Left ventricle myocardium inferior (tissue), 1 donor: Measurements from ENCODE around the gene RIBC2. TPM values are rescaled to one million over a fixed set of nuclear protein-coding genes. Genes with fewer than 3 reads are reported as not detected.

Experiments
- DNase-seq: peaks from one replicate; pipeline ENCODE4 v3.0.0-alpha.2; 2020
- H3K27ac ChIP-seq: fragments of 200-600 bp; replicated peaks from 2 replicates; pipeline ENCODE4 v1.8.0; 2021
- H3K27me3 ChIP-seq: fragments of 200-600 bp; 2 replicates; pipeline ENCODE4 v1.8.0; 2021; ENCODE audit warnings: low read depth
- H3K36me3 ChIP-seq: fragments of 200-600 bp; 2 replicates; pipeline ENCODE4 v1.8.0; 2021
- H3K4me1 ChIP-seq: fragments of 200-600 bp; 2 replicates; pipeline ENCODE4 v1.8.0; 2021
- H3K4me3 ChIP-seq: fragments of 200-600 bp; 2 replicates; pipeline ENCODE4 v1.8.0; 2021; ENCODE audit warnings: mild to moderate bottlenecking, moderate library complexity
- H3K9me3 ChIP-seq: fragments of 200-600 bp; replicated peaks from 2 replicates; pipeline ENCODE4 v1.8.0; 2021
- CTCF ChIP-seq: fragments of 200-600 bp; IDR thresholded peaks from 2 replicates; pipeline ENCODE4 v1.8.0; 2021; ENCODE audit warnings: antibody characterized with exemption, mild to moderate bottlenecking, borderline replicate concordance
- intact Hi-C: fragments of 100-400 bp; cut with micrococcal nuclease; formaldehyde crosslinking; loops from one replicate; pipeline ENCODE4 v1.11.0; 2022
- total RNA-seq: library from RNA; stranded (reverse); fragmentation: NEBNext Ultra II Directional; extraction: Animal tissue kit (Norgen Biotek cat#: 25700); gene quantifications from one replicate; pipeline ENCODE4 v1.2.1, GENCODE V29; 2021
- donor health status: DM: no; HTN: yes; CAD: no; lungs with severe emphysema.

The RIBC2 gene
- total RNA-seq, 1 donor from 2014 or later: not detected

DNA sequence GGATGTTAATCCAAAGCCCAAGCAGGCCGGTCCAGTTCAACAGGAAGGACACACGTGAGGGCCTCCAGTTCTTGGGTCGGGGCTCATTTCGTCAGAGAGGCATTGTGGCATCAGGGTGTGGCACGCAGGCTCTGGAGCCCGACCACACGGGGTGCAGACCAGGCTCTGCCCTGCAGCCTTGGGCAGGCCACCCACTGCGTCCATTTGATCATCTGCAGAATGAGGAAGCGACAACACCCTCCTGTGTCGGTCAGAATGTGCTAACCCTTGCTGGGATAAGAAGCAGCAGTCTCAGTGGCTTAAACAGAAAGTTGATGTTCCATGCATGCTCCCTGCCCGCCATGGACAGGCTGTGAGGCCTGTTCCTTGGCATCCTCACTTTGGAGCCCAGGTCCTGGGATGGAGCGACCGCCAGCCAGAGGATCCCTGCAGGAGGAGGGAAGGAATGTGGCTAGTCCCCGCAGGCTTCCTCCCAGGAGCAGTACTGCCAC lies 10.8 kb downstream of the RIBC2 start:
- Histone ChIP-seq H3K4me1 (no peaks in the 10 kb centered on the region), H3K4me3 (no peak overlapping the region), H3K36me3 (no peaks in the 10 kb centered on the region), H3K27ac (no peak overlapping the region), H3K27me3 (no peaks in the 10 kb centered on the region), H3K9me3 (peaks cover 6% of the 10 kb centered on the region)
- intact Hi-C loops: no loop called here
- no peak for TF ChIP-seq CTCF
- DNase-seq: no peak

GRCh38 chr22:45425101-45425500 lies 11.6 kb downstream of the RIBC2 start:
- Histone ChIP-seq H3K36me3 (no peaks in the 10 kb centered on the region), H3K27ac (no peak overlapping the region), H3K27me3 (no peaks in the 10 kb centered on the region), H3K4me1 (no peaks in the 10 kb centered on the region), H3K4me3 (no peak overlapping the region), H3K9me3 (peaks cover 6% of the 10 kb centered on the region)
- TF ChIP-seq CTCF: no peak
- intact Hi-C loops: no loop called here
- no peak for DNase-seq

GRCh38 chr22:45425531-45426265 lies 12.2 kb downstream of the RIBC2 start:
- no peak for TF ChIP-seq CTCF
- peaks cover 6% of the 10 kb centered on the region for H3K9me3 ChIP-seq
- no peak overlapping the region for H3K27ac ChIP-seq
- H3K36me3 ChIP-seq: no peaks in the 10 kb centered on the region
- H3K4me3 ChIP-seq: no peak overlapping the region
- intact Hi-C loops: no loop called here
- H3K4me1 ChIP-seq: no peaks in the 10 kb centered on the region
- no peak for DNase-seq
- H3K27me3 ChIP-seq: no peaks in the 10 kb centered on the region

DNA sequence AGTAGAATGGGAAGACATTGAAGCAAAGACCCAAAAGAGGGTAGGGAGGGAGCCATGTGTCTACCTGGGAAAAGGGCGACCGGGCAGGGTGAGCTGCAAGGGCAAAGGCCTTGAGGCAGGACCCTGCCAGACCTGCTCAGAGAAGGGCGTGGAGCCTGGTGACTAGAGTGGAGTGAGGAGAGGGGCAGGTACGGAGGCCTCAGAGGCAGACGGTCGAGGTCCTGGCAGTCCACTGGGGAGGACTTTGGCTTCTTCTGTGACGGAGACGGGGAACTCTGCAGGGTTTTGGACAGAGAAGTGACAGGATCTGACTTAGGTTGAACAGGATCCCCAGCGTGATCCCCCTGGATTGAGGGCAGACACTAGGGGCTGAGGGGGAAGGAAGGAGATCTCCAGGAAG lies 12.9 kb downstream of the RIBC2 start:
- intact Hi-C loops: no loop called here
- H3K4me3 ChIP-seq: no peak overlapping the region
- H3K27me3 ChIP-seq: no peaks in the 10 kb centered on the region
- TF ChIP-seq CTCF: no peak
- no peaks in the 10 kb centered on the region for H3K36me3 ChIP-seq
- peaks cover 6% of the 10 kb centered on the region for H3K9me3 ChIP-seq
- DNase-seq: no peak
- H3K27ac ChIP-seq: no peak overlapping the region
- no peaks in the 10 kb centered on the region for H3K4me1 ChIP-seq

DNA sequence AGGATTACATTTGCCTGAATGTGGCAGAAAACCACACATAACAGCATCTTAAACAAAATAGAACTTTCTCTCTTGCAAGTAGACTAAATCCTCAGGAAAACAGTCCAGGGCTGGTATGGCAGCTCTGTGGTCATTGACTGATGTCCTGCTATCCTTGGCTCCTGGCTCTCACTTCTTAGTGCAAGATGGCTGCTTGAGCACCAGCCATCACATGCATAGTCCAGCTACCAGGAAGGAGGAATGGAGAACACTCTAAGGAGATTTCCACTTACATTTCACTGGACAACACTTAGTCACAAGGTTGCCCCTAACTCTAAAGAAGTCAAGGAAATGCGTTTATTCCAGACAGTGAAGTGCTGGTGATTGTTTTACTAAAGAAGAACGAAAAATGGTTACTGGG lies 13.6 kb downstream of the RIBC2 start:
- no peak overlapping the region for H3K27ac ChIP-seq
- no peak for TF ChIP-seq CTCF
- no peak for DNase-seq
- H3K4me3 ChIP-seq: no peak overlapping the region
- H3K4me1 ChIP-seq: no peaks in the 10 kb centered on the region
- no peaks in the 10 kb centered on the region for H3K27me3 ChIP-seq
- intact Hi-C loops: no loop called here
- peaks cover 6% of the 10 kb centered on the region for H3K9me3 ChIP-seq
- H3K36me3 ChIP-seq: no peaks in the 10 kb centered on the region
